ENCODE results near the gene PGM1. TPM values are rescaled to one million over a fixed set of nuclear protein-coding genes. Genes with fewer than 3 reads are reported as not detected.

PGM1 gene
- total RNA-seq, 1 donor: 52.4 TPM

GRCh38 chr1:63662056-63662836 is 69.0 kb downstream of the PGM1 start:
- peak; percentile 91 for DNase-seq (ENCODE audit: low read depth)
- TF ChIP-seq CTCF (IDR thresholded peaks at IDR 0.05; ENCODE audit: insufficient read depth, low read length): no peak
- H3K4me3 ChIP-seq (ENCODE audit: low read depth, low read length): peak overlapping the region; percentile 3

- peak; percentile 36 for DNase-seq (ENCODE audit: low read depth)
- H3K4me3 ChIP-seq (ENCODE audit: low read depth, low read length): no peak overlapping the region
- no peak for TF ChIP-seq CTCF (IDR thresholded peaks at IDR 0.05; ENCODE audit: insufficient read depth, low read length)
These were observed 69.6 kb downstream of the PGM1 start for GRCh38 chr1:63662841-63663240.

- no peak for TF ChIP-seq CTCF (IDR thresholded peaks at IDR 0.05; ENCODE audit: insufficient read depth, low read length)
- DNase-seq (ENCODE audit: low read depth): peak; percentile 53
- H3K4me3 ChIP-seq (ENCODE audit: low read depth, low read length): no peak overlapping the region
These were observed 70.1 kb downstream of the PGM1 start for GRCh38 chr1:63663301-63663700.

GRCh38 chr1:63663873-63664272 is 70.7 kb downstream of the PGM1 start:
- TF ChIP-seq CTCF (IDR thresholded peaks at IDR 0.05; ENCODE audit: insufficient read depth, low read length): no peak
- H3K4me3 ChIP-seq (ENCODE audit: low read depth, low read length): no peak overlapping the region
- DNase-seq (ENCODE audit: low read depth): peak; percentile 24

GRCh38 chr1:63664742-63665141 is 71.5 kb downstream of the PGM1 start:
- H3K4me3 ChIP-seq (ENCODE audit: low read depth, low read length): no peak overlapping the region
- no peak for TF ChIP-seq CTCF (IDR thresholded peaks at IDR 0.05; ENCODE audit: insufficient read depth, low read length)
- DNase-seq (ENCODE audit: low read depth): no peak

- no peak for DNase-seq (ENCODE audit: low read depth)
- no peak for TF ChIP-seq CTCF (IDR thresholded peaks at IDR 0.05; ENCODE audit: insufficient read depth, low read length)
- no peak overlapping the region for H3K4me3 ChIP-seq (ENCODE audit: low read depth, low read length)
These were observed 72.2 kb downstream of the PGM1 start for GRCh38 chr1:63665410-63665809.

GRCh38 chr1:63665824-63666223 is 72.6 kb downstream of the PGM1 start:
- no peak overlapping the region for H3K4me3 ChIP-seq (ENCODE audit: low read depth, low read length)
- no peak for DNase-seq (ENCODE audit: low read depth)
- TF ChIP-seq CTCF (IDR thresholded peaks at IDR 0.05; ENCODE audit: insufficient read depth, low read length): no peak

Measured in fibroblast of the aortic adventitia (primary cell).